Measurements from ENCODE around the gene KHK.

The KHK gene

GRCh38 chr2:27086724-27087593, at the start of gene KHK:
KHK (plus strand) TSS chr2:27086772; CDS start chr2:27087260, 488 bp downstream.
- DNase-seq: no peak

GRCh38 chr2:27038012-27038411, 48.6 kb upstream of the KHK start:
- no peak for DNase-seq

GRCh38 chr2:27038631-27039339, 47.8 kb upstream of the KHK start:
- DNase-seq: no peak

GRCh38 chr2:27039426-27039825, 47.1 kb upstream of the KHK start:
- DNase-seq: no peak

GRCh38 chr2:27039871-27040270, 46.7 kb upstream of the KHK start:
- no peak for DNase-seq

- DNase-seq: no peak
These were observed 46.3 kb upstream of the KHK start for GRCh38 chr2:27040282-27040681.

GRCh38 chr2:27041752-27042151, 44.8 kb upstream of the KHK start:
- DNase-seq: no peak

- no peak for DNase-seq
These were observed 44.4 kb upstream of the KHK start for GRCh38 chr2:27042159-27042661.

GRCh38 chr2:27042985-27043634, 43.5 kb upstream of the KHK start:
- no peak for DNase-seq

- no peak for DNase-seq
These were observed 36.9 kb upstream of the KHK start for GRCh38 chr2:27049422-27050280.

GRCh38 chr2:27050281-27050995, 36.1 kb upstream of the KHK start:
- DNase-seq: peak; percentile 96

- DNase-seq: peak; percentile 95
These were observed 35.3 kb upstream of the KHK start, which contains the start of gene AGBL5 for GRCh38 chr2:27050996-27051901. AGBL5 (plus strand) TSS chr2:27051668; CDS start chr2:27052959, 1,291 bp downstream.

- DNase-seq: no peak
These were observed 34.5 kb upstream of the KHK start for GRCh38 chr2:27051902-27052645.

GRCh38 chr2:27053321-27053720, 33.3 kb upstream of the KHK start:
- no peak for DNase-seq

- no peak for DNase-seq
These were observed 32.8 kb upstream of the KHK start for GRCh38 chr2:27053776-27054175.

GRCh38 chr2:27054721-27055120, 31.9 kb upstream of the KHK start:
- no peak for DNase-seq

- DNase-seq: no peak
These were observed 29.4 kb upstream of the KHK start for GRCh38 chr2:27057184-27057583.

GRCh38 chr2:27058210-27058609, 28.4 kb upstream of the KHK start:
- no peak for DNase-seq

GRCh38 chr2:27059141-27059820, 27.3 kb upstream of the KHK start:
- DNase-seq: no peak

Data from left hindlimb (tissue), 1 donor.